AG10803 (cell line): ENCODE results near the gene BIN1.

Experiments
- DNase-seq: peaks from one replicate; pipeline ENCODE4 v3.0.0; 2010; ENCODE audit warnings: low read depth
- H3K4me3 ChIP-seq: 2 replicates; pipeline ENCODE4 v1.5.1; 2011; ENCODE audit warnings: mild to moderate bottlenecking, low read length, control low read depth
- TF ChIP-seq, protein P1 (sequence below): conservative IDR thresholded peaks from 2 replicates; pipeline ENCODE4 v1.5.1; 2011; ENCODE audit warnings: mild to moderate bottlenecking, low read length, control low read depth, inconsistent platforms

Gene BIN1

DNA sequence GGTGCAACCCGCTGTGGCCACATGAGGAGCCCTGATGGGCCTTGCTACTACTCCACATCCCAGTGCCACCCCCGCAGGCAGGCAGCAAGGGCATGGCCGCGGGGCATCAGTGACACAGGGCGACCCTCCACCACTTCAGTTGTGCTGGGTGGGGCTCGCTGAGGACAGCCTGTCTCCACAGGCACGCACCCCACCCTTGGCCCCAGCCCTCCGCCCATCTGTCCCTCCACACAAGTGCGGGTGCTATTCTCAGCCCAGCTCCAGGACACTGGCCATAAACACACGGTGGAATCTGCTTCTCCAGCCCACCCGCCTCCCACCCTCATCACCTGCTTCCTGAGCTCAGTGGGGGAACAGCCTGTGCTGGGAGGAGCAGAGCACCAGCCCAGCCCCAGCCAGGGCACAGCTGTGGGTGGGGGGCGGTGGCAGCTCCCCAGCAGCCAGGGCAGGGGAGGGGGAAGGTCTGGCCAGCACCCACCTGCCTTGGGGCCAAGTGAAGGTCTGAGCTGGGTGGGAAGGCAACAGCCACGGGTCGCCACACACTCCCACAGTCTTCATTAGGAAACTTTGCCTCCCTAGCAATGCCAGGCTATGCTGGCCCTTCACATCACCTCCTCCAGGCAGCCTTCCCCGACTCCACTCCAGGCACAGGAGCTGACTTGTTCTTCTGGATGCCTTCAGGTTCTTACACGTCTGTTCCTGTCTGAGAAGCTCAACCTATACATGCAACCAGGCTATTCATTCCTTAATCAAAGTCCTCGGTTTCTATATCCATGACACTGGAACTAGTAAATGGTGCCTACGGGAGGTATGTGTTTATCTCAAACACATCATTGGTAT is 16.5 kb downstream of the BIN1 start:
- DNase-seq, result no peak
- H3K4me3 ChIP-seq, result no peak overlapping the region
- TF ChIP-seq, protein P1, sequence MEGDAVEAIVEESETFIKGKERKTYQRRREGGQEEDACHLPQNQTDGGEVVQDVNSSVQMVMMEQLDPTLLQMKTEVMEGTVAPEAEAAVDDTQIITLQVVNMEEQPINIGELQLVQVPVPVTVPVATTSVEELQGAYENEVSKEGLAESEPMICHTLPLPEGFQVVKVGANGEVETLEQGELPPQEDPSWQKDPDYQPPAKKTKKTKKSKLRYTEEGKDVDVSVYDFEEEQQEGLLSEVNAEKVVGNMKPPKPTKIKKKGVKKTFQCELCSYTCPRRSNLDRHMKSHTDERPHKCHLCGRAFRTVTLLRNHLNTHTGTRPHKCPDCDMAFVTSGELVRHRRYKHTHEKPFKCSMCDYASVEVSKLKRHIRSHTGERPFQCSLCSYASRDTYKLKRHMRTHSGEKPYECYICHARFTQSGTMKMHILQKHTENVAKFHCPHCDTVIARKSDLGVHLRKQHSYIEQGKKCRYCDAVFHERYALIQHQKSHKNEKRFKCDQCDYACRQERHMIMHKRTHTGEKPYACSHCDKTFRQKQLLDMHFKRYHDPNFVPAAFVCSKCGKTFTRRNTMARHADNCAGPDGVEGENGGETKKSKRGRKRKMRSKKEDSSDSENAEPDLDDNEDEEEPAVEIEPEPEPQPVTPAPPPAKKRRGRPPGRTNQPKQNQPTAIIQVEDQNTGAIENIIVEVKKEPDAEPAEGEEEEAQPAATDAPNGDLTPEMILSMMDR, result no peak

DNA sequence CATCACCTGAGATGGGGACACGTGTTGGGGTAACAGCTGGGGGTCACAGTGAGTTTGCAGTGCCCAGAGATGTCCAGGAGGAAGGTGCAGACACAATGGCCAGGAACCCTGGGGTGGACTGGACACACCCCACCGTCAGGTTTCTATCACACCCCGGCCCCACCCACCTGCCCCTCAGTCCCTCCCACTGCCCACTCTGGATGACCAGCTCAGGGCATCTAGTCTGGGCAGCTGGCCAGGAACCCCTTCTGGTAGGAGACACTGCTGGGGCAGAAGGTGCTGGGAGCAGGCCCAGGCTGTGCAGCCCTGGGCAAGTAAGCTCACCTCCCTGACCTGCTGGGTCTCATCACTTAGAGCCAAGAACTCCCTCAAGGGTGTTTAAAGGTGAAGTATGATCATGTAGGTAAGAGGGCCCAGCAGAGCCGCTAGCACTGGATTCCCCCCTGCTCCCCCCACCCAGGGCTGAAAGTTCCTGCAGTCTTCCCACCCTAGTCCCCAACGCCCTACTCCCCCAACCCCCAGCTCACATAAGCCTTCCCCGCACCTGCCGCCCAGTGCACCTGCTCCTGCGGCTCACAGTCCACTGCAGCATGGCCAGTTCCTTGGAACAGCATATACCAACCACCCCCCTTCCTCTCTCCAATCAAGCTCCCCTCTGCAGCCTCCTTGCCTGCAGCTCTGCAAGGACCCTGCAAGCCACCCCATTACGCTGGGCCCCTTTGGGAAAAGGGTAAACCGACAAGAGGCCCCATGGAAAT is 17.3 kb downstream of the BIN1 start:
- TF ChIP-seq, protein P1, result no peak
- H3K4me3 ChIP-seq, result no peak overlapping the region
- no peak for DNase-seq

DNA sequence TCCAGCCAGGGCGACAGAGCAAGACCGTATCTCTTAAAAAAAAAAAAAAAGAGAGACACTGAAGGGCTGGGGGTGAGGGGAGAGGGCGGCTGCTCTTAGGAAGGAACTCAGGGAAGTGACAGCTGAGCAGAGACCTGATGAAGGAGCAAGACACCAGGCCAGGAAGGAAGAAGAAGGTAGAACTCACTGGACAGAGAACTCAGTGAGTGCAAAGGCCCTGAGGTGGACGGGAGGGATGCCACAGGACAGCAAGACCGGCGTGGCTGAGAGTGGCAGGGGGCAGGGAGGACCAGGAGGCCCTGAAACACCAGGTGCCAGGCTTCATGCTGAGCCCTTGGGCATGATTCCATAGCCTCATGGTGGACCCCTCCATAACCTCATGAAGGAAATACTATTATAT is 18.2 kb downstream of the BIN1 start:
- DNase-seq, result no peak
- no peak overlapping the region for H3K4me3 ChIP-seq
- TF ChIP-seq, protein P1, result no peak

DNA sequence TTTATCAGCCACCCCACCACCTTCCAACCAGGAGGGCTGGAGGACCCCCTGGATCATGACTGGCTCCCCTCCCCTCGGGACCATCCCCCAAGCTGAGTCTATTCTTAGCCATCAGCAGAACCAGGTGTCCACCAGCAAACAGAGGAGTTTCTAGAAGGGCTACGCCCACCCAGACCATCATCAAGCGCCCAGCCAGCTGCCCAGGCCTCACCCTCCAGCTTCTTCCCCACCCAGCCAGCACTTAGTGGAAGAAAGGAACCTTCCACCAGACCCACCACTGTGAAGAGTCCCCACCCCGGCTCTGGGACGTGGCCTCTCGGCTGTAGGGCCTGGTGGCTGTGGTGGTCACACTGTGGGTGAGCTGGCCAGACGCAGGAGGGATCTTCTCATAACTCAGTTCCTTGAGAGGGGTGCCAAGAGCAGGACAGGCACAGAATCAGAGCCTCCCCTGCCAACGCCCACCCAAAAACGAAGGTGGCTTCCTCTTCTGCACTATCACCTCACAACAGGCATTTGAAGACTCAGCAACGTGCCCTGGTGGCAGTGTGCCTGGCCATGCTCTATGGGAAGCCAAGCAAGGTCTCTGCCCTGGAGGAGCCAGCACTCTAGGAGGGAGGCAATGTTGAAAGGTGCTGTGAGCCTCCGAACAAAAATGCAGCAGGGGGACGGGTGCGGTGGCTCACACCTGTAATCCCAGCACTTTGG is 19.0 kb downstream of the BIN1 start:
- TF ChIP-seq, protein P1, result no peak
- no peak overlapping the region for H3K4me3 ChIP-seq
- no peak for DNase-seq

DNA sequence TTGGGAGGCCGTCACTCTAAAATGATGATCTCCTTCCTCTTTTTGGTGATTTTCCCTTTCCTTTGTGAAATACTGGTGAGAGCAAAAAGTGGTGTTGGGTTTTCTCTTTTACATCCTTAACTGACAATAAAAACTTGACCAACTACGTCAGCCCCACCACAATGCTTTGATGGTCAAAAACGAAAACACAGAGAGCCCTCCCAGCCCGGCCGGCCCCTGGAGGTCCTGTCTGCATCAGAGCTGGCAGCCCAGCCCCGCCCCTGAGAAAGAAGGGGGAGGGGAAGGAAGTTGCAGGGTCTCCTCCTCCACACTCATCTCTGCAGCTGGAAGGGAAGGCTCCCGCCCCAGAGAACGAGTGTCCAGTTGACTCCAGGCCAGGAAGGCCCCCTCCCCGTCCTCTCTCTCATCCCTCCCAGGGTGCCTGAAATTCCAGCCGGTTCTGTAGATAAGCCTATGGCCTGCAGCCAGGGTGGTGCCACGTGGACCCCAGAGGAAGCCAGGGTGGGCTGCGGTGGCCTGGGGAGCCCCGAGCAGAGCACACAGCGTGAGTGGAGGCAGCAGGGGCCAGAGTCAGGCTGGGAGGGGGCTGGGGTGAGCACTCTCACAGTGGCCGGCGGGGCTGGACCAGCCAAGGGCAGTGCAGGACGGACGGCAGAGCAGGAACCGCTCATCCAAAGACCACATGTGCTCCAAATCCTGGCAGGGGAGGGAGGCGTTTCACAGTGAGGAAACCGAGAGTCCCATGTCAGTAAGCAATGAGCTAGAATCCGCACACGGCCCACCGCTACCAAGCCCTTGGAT is 19.8 kb downstream of the BIN1 start:
- DNase-seq, result peak; percentile 51
- TF ChIP-seq, protein P1, result no peak
- peak overlapping the region; percentile 20 for H3K4me3 ChIP-seq

DNA sequence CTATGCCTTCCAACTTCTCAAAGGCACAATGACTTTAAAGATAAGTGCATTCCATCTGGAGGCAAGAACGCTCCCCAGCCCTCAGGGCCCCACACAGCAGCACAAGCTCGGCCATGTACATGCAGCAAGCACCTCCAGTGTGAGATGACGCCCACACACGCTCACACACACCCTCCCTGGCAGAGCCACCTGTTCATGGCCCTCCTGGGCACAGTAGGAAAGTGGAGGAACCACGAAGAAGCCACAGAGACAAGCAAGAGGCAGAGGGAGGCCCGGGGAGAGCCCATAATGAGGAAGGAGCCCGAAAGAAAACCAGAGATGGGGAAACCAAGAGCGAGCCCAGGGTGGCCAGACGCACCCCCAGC is 21.7 kb downstream of the BIN1 start:
- TF ChIP-seq, protein P1, result no peak
- H3K4me3 ChIP-seq, result no peak overlapping the region
- DNase-seq, result peak; percentile 24
